PFSK-1 (cell line): ENCODE data around the gene CCNG2.

Source experiments
- FOXP2 ChIP-seq: optimal IDR thresholded peaks from 2 replicates; pipeline ENCODE3; 2011; ENCODE audit warnings: borderline replicate concordance, control low read depth, inconsistent platforms; ENCODE audit not compliant: insufficient read depth; ENCODE audit errors: extremely low read length, extremely low read depth
- POLR2AphosphoS5 ChIP-seq: IDR thresholded peaks from 2 replicates; pipeline ENCODE4 v1.6.1; 2012; ENCODE audit warnings: low read depth, mild to moderate bottlenecking, control low read depth, low read length, moderate library complexity
- SIN3A ChIP-seq: IDR thresholded peaks from 2 replicates; pipeline ENCODE4 v1.6.1; 2012; ENCODE audit warnings: mild to moderate bottlenecking, low read length, moderate library complexity, borderline replicate concordance; ENCODE audit not compliant: insufficient read depth
- TAF1 ChIP-seq: IDR thresholded peaks from 2 replicates; pipeline ENCODE4 v1.6.1; 2012; ENCODE audit warnings: low read length, control low read depth, borderline replicate concordance; ENCODE audit not compliant: insufficient read depth
- TF ChIP-seq, protein P1 (sequence below), 2 experiments: IDR thresholded peaks; 2 replicates each; pipeline versions ENCODE4 v1.6.1 to v1.8.0; 2011 to 2012; ENCODE audit warnings: low read depth in 2 of 2, low read length in 2 of 2, control low read depth in 1 of 2, inconsistent platforms in 1 of 2, mild to moderate bottlenecking in 1 of 2, moderate library complexity in 1 of 2; ENCODE audit not compliant: insufficient read depth in 1 of 2

DNA sequence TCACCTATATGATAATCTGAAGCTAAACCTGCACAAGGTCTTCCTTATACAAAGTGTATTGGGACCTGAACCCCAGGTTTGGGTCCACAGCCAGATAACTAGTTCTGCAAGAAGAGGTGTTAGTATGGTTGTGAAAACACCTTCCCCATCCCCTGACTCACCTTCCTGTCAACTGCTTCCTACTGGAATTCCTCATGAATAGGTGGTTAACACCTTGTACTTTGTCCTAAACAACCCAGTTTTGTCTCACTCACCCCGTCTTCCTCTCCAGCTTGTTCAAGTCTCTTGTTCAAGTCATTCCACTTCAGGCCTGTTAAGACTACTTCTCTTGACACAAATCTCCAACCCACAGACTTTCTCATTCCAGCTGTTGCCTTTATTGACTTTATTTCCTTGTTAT lies 45.5 kb downstream of the CCNG2 start:
- no peak for TF ChIP-seq SIN3A
- TF ChIP-seq, protein P1, sequence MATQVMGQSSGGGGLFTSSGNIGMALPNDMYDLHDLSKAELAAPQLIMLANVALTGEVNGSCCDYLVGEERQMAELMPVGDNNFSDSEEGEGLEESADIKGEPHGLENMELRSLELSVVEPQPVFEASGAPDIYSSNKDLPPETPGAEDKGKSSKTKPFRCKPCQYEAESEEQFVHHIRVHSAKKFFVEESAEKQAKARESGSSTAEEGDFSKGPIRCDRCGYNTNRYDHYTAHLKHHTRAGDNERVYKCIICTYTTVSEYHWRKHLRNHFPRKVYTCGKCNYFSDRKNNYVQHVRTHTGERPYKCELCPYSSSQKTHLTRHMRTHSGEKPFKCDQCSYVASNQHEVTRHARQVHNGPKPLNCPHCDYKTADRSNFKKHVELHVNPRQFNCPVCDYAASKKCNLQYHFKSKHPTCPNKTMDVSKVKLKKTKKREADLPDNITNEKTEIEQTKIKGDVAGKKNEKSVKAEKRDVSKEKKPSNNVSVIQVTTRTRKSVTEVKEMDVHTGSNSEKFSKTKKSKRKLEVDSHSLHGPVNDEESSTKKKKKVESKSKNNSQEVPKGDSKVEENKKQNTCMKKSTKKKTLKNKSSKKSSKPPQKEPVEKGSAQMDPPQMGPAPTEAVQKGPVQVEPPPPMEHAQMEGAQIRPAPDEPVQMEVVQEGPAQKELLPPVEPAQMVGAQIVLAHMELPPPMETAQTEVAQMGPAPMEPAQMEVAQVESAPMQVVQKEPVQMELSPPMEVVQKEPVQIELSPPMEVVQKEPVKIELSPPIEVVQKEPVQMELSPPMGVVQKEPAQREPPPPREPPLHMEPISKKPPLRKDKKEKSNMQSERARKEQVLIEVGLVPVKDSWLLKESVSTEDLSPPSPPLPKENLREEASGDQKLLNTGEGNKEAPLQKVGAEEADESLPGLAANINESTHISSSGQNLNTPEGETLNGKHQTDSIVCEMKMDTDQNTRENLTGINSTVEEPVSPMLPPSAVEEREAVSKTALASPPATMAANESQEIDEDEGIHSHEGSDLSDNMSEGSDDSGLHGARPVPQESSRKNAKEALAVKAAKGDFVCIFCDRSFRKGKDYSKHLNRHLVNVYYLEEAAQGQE (IDR thresholded peaks at IDR 0.05; ENCODE audit: insufficient read depth in 1 of 2, low read depth in 2 of 2, low read length in 2 of 2), result no peak
- no peak for TF ChIP-seq POLR2AphosphoS5
- no peak for TF ChIP-seq TAF1
- no peak for TF ChIP-seq FOXP2
